ENCODE results near the gene ZFYVE16.

- no peak for TF ChIP-seq CTCF (IDR thresholded peaks at IDR 0.05)
- TF ChIP-seq EZH2phosphoT487 (IDR thresholded peaks at IDR 0.05), result no peak
These were observed 101.0 kb downstream of the ZFYVE16 start for GRCh38 chr5:80508844-80509243.

All from neural progenitor cell (in vitro differentiated cells).